ENCODE data around the gene TBC1D22B. TPM values are rescaled to one million over a fixed set of nuclear protein-coding genes. Genes with fewer than 3 reads are reported as not detected.

TBC1D22B gene
- polyA plus RNA-seq, 2 of the 4 experiments (the other 2 are of a cell fraction): 5.7 to 6.4 TPM

DNA sequence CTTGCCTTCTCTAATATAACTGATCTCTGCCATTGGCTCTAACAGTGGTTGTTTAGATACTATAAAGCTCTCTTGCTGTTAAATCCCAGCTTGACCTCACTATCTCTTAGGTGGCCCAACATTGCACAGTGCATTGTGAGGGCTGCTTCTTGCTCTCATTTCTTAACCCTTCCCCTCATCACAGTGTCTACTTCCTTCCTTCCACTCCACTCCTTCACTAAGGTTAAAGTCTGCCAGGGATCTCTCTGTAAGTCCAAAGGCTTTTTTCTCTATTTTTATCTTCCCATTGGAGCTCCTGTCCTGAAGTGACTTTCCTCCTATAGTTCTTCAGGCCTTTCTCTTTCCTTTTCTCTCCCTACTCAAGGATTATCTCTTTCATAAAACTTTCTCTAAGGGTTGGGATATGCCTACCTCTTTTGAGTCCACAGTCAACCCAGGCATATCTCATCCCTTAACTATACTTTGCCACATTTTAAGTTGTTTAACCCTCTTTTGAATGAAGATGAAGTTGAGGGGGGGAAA lies 4.0 kb upstream of the TBC1D22B start:
- FAIRE-seq (no peak), ATAC-seq (no peak), DNase-seq (ENCODE audit: low read depth in 1 of 2, low spot score in 1 of 2) (no peak)
- Histone ChIP-seq H3K4me3 (no peak overlapping the region), H3K9me3 (no peaks in the 10 kb centered on the region), H3K4me2 (no peak overlapping the region), H3K4me1 (peaks cover 10% of the 10 kb centered on the region; the same call in 1 of the 3 replicates), H3K27ac (no peak overlapping the region)
- ChIA-PET POLR2A (no interaction called here), CTCF (interaction anchor here (2.4 kb wide), 1 partner anchor 8 kb away, joined by 6 read pairs; no protein-coding TSS in a partner anchor)
- TF ChIP-seq POLR2AphosphoS2 (conservative IDR thresholded peaks at IDR 0.05; ENCODE audit: low read length): no peak
- TF ChIP-seq TP53 (CRISPR knock-in tag; IDR thresholded peaks at IDR 0.05): no peak
- TF ChIP-seq ZFP36 (IDR thresholded peaks at IDR 0.05; ENCODE audit: borderline replicate concordance, partially characterized antibody): no peak
- TF ChIP-seq NPAS2 (CRISPR knock-in tag; IDR thresholded peaks at IDR 0.05; ENCODE audit: borderline replicate concordance): no peak
- no peak for TF ChIP-seq KDM1A (IDR thresholded peaks at IDR 0.05; ENCODE audit: low read depth)
- no peak for TF ChIP-seq CEBPB (IDR thresholded peaks at IDR 0.05)
- no peak for TF ChIP-seq FOSB (CRISPR knock-in tag; IDR thresholded peaks at IDR 0.05)
- TF ChIP-seq RNF2 (IDR thresholded peaks at IDR 0.05; ENCODE audit: borderline replicate concordance, low read depth): no peak
- no peak for TF ChIP-seq TFCP2L1 (CRISPR knock-in tag; IDR thresholded peaks at IDR 0.05)
- TF ChIP-seq GATA3 (IDR thresholded peaks at IDR 0.05; ENCODE audit: borderline replicate concordance): no peak
- TF ChIP-seq CHD4 (IDR thresholded peaks at IDR 0.05; ENCODE audit: borderline replicate concordance): no peak
- TF ChIP-seq RCOR1 (IDR thresholded peaks at IDR 0.05; ENCODE audit: low read depth, low read length): no peak
- no peak for TF ChIP-seq NR3C1 (IDR thresholded peaks at IDR 0.05)
- TF ChIP-seq, protein P1, sequence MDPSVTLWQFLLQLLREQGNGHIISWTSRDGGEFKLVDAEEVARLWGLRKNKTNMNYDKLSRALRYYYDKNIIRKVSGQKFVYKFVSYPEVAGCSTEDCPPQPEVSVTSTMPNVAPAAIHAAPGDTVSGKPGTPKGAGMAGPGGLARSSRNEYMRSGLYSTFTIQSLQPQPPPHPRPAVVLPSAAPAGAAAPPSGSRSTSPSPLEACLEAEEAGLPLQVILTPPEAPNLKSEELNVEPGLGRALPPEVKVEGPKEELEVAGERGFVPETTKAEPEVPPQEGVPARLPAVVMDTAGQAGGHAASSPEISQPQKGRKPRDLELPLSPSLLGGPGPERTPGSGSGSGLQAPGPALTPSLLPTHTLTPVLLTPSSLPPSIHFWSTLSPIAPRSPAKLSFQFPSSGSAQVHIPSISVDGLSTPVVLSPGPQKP (IDR thresholded peaks at IDR 0.05; ENCODE audit: low read depth, low read length): no peak
- TF ChIP-seq, protein P2, sequence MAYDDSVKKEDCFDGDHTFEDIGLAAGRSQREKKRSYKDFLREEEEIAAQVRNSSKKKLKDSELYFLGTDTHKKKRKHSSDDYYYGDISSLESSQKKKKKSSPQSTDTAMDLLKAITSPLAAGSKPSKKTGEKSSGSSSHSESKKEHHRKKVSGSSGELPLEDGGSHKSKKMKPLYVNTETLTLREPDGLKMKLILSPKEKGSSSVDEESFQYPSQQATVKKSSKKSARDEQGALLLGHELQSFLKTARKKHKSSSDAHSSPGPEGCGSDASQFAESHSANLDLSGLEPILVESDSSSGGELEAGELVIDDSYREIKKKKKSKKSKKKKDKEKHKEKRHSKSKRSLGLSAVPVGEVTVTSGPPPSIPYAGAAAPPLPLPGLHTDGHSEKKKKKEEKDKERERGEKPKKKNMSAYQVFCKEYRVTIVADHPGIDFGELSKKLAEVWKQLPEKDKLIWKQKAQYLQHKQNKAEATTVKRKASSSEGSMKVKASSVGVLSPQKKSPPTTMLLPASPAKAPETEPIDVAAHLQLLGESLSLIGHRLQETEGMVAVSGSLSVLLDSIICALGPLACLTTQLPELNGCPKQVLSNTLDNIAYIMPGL (CRISPR knock-in tag; IDR thresholded peaks at IDR 0.05; ENCODE audit: borderline replicate concordance): no peak
- TF ChIP-seq MAFK (IDR thresholded peaks at IDR 0.05; ENCODE audit: partially characterized antibody): no peak

DNA sequence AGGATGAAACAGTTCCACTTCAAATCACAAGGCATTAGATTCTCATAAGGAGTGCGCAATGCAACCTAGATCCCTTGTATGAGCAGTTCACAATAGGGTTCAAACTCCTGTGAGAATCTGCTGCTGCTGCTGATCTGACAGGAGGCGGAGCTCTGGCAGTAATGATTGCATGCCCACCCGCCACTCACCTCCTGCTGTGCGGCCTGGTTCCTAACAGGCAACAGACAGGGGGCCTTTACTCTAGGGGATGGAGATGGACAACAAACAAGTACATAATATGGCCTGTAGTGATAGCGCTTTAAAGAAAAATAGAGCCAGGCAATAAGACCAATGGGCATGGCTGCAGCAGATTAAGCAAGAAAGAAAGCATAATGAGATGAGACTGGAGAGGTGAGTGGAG lies 2.7 kb upstream of the TBC1D22B start:
- FAIRE-seq (no peak), ATAC-seq (no peak)
- CTCF ChIA-PET: interaction anchor here (2.4 kb wide), 1 partner anchor 9 kb away, joined by 6 read pairs; no protein-coding TSS in a partner anchor

More for the DNA sequence above, 2.7 kb upstream of the TBC1D22B start:
- POLR2A ChIA-PET: no interaction called here
- no peak for DNase-seq (ENCODE audit: low read depth in 1 of 2, low spot score in 1 of 2)
- 85% methylated on average over 5 of the region's 5 CpGs for WGBS (ENCODE audit: missing lambda C conversion rate)
- Histone ChIP-seq H3K4me3 (no peak overlapping the region), H3K4me2 (no peak overlapping the region), H3K4me1 (peaks cover 18% of the 10 kb centered on the region; the same call in 1 of the 3 replicates), H3K27ac (no peak overlapping the region), H3K9me3 (no peaks in the 10 kb centered on the region)
- TF ChIP-seq HOXB5 (CRISPR knock-in tag; IDR thresholded peaks at IDR 0.05) (no peak), POLR2AphosphoS2 (conservative IDR thresholded peaks at IDR 0.05; ENCODE audit: low read length) (no peak), FOXS1 (CRISPR knock-in tag; IDR thresholded peaks at IDR 0.05) (no peak), ESRRA (IDR thresholded peaks at IDR 0.05; ENCODE audit: borderline replicate concordance, low read length) (no peak), NFE2L2 (conservative IDR thresholded peaks at IDR 0.05; ENCODE audit: low read length) (no peak), ZNF302 (CRISPR knock-in tag; IDR thresholded peaks at IDR 0.05) (no peak), ZC3H11A (IDR thresholded peaks at IDR 0.05) (no peak)
- TF ChIP-seq, protein P3, sequence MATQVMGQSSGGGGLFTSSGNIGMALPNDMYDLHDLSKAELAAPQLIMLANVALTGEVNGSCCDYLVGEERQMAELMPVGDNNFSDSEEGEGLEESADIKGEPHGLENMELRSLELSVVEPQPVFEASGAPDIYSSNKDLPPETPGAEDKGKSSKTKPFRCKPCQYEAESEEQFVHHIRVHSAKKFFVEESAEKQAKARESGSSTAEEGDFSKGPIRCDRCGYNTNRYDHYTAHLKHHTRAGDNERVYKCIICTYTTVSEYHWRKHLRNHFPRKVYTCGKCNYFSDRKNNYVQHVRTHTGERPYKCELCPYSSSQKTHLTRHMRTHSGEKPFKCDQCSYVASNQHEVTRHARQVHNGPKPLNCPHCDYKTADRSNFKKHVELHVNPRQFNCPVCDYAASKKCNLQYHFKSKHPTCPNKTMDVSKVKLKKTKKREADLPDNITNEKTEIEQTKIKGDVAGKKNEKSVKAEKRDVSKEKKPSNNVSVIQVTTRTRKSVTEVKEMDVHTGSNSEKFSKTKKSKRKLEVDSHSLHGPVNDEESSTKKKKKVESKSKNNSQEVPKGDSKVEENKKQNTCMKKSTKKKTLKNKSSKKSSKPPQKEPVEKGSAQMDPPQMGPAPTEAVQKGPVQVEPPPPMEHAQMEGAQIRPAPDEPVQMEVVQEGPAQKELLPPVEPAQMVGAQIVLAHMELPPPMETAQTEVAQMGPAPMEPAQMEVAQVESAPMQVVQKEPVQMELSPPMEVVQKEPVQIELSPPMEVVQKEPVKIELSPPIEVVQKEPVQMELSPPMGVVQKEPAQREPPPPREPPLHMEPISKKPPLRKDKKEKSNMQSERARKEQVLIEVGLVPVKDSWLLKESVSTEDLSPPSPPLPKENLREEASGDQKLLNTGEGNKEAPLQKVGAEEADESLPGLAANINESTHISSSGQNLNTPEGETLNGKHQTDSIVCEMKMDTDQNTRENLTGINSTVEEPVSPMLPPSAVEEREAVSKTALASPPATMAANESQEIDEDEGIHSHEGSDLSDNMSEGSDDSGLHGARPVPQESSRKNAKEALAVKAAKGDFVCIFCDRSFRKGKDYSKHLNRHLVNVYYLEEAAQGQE (IDR thresholded peaks at IDR 0.05): no peak
- TF ChIP-seq, protein P4, sequence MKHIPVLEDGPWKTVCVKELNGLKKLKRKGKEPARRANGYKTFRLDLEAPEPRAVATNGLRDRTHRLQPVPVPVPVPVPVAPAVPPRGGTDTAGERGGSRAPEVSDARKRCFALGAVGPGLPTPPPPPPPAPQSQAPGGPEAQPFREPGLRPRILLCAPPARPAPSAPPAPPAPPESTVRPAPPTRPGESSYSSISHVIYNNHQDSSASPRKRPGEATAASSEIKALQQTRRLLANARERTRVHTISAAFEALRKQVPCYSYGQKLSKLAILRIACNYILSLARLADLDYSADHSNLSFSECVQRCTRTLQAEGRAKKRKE (CRISPR knock-in tag; IDR thresholded peaks at IDR 0.05; ENCODE audit: low read depth): no peak
- TF ChIP-seq, protein P5, sequence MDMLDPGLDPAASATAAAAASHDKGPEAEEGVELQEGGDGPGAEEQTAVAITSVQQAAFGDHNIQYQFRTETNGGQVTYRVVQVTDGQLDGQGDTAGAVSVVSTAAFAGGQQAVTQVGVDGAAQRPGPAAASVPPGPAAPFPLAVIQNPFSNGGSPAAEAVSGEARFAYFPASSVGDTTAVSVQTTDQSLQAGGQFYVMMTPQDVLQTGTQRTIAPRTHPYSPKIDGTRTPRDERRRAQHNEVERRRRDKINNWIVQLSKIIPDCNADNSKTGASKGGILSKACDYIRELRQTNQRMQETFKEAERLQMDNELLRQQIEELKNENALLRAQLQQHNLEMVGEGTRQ (IDR thresholded peaks at IDR 0.05): no peak
